ENCODE data around the gene PRRX1.

DNA sequence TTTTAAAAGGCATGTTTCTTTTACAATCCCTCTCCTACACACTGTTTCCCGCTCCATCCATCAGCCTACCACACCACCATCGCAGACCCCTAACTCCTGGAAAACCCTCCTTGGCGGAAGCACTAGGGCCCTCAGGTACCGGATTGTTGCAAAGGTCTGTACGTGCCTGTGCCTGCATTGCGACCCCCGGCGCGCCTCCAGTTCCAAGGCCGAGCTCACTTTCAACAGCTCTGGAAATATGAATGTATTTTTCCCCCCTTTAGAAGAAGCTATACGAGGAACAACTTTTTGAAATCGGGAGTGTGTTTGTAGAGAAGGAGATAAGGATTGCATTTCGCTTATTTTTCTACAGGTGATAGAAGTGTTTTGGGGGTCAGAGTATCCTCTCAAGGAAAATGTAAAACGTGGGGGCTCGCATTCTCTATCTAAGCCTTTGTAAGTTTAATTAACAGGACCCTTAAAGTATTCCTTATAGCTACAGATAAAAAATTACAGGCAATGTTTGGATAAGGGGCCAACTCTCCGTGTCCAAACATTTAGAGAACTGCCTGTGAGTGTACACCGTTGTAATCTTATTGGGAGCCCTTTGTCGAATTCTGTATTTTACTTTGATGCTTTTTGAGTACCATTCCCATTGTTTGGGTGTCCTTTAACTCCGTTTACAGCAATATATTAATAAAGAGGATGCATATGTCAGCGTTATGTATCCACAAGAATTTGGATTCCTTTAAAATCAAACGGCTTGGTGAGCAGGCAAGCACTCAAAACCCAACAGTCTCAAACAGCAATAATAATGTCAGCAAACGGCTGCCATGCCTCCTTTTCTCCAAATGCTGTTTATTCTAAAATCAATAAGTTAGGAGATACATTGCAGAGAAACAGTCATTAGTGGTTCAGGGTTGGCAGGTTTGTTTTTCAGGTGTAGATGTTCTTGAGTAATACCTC lies 5.9 kb downstream of the PRRX1 start:
- TF ChIP-seq POLR2A (IDR thresholded peaks at IDR 0.05; ENCODE audit: low read length), result no peak
- TF ChIP-seq GATA1 (IDR thresholded peaks at IDR 0.05; ENCODE audit: low read depth, low read length), result no peak

All from erythroblast (primary cell).